Measurements from ENCODE around the gene RBM4B.

- TF ChIP-seq CTCF (IDR thresholded peaks at IDR 0.05) (no peak), POLR2AphosphoS5 (IDR thresholded peaks at IDR 0.05) (no peak)
Measured at GRCh38 chr11:66683877-66684276, 6.2 kb upstream of the RBM4B start.

All from upper lobe of left lung (tissue), 4 donors.